Measurements from ENCODE around the gene ISY1.

DNA sequence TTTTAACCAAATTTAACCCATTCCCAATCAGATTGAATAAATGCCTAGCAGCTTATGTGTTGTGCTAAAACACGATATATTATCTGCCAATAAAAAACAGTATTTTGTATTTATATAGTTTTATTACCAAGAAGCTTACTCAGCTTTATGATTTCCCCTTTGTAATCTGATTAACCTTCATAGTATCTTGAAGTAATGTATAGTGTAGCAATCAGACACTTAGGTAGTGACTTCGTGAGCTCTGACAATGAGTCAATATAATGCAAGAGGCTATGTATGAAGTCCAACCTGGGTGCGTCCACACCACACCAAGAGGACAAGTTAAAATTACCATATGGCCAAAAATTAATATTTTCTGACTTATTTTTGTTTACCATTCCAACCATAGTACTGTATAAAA is 24.9 kb upstream of the ISY1 start:
- no peak for TF ChIP-seq CTCF (IDR thresholded peaks at IDR 0.05; ENCODE audit: insufficient read depth, low read length)
- no peak for TF ChIP-seq POLR2AphosphoS5 (IDR thresholded peaks at IDR 0.05; ENCODE audit: low read depth)
- TF ChIP-seq REST (IDR thresholded peaks at IDR 0.05; ENCODE audit: insufficient replicate concordance, low read depth) = no peak
- no peak for TF ChIP-seq GABPA (IDR thresholded peaks at IDR 0.05; ENCODE audit: low read depth)
- TF ChIP-seq SPI1 (IDR thresholded peaks at IDR 0.05; ENCODE audit: borderline replicate concordance, low read depth) = no peak

All from HL-60 (cell line).